Panc1 (cell line): Measurements from ENCODE around the gene CYSTM1.

ENCODE experiments used
- POLR2AphosphoS5 ChIP-seq: IDR thresholded peaks from 2 replicates; pipeline ENCODE4 v1.6.1; 2012; ENCODE audit warnings: mild to moderate bottlenecking, low read depth, low read length, moderate library complexity
- TCF7L2 ChIP-seq: IDR thresholded peaks from 2 replicates; pipeline ENCODE4 v1.6.1; 2011; ENCODE audit warnings: mild to moderate bottlenecking, low read depth, low read length, inconsistent platforms
- TF ChIP-seq, protein P1 (sequence below): fragments of 450-650 bp; IDR thresholded peaks from 2 replicates; pipeline ENCODE4 v1.5.1; 2017; ENCODE audit warnings: mild to moderate bottlenecking
- TF ChIP-seq, protein P2 (sequence below), 2 experiments: IDR thresholded peaks; 2 replicates each; pipeline ENCODE4 v1.6.1; 2011 to 2012; ENCODE audit warnings: low read depth in 2 of 2, control low read depth in 1 of 2, low read length in 1 of 2, mild to moderate bottlenecking in 1 of 2, moderate library complexity in 1 of 2; ENCODE audit not compliant: insufficient read depth in 1 of 2

DNA sequence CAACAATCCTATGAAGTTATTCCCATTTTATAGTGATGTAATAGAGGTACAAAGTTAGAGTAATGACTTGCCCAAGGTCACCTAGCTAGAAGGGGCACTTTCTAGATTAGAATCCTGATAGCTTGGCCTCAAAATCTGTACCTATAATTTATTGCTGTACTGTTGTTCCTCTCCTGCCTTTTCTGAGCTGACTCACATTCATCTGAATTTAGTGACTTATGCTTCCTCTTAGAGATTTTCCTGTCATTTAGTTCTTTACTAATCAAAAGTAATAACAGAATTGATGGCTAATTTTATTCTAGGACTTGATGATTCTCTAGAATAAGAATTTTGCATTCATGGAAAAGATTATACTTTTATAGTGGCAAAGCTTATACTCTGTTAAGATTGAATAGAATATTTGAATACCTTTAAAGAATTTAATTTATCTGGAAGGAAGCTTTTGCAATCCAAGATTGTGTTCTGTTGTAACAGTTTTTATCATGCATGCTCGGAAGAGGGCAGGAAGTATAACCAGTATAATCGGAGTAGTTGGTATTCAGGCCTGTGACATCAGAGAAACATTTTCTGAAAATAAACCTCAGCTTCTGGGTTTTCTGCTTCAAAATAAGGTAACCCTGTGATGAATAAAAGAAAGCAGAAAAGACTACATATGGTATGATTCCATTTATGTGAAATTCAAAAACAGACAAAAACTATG lies 21.3 kb downstream of the CYSTM1 start:
- TF ChIP-seq, protein P1, sequence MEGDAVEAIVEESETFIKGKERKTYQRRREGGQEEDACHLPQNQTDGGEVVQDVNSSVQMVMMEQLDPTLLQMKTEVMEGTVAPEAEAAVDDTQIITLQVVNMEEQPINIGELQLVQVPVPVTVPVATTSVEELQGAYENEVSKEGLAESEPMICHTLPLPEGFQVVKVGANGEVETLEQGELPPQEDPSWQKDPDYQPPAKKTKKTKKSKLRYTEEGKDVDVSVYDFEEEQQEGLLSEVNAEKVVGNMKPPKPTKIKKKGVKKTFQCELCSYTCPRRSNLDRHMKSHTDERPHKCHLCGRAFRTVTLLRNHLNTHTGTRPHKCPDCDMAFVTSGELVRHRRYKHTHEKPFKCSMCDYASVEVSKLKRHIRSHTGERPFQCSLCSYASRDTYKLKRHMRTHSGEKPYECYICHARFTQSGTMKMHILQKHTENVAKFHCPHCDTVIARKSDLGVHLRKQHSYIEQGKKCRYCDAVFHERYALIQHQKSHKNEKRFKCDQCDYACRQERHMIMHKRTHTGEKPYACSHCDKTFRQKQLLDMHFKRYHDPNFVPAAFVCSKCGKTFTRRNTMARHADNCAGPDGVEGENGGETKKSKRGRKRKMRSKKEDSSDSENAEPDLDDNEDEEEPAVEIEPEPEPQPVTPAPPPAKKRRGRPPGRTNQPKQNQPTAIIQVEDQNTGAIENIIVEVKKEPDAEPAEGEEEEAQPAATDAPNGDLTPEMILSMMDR = no peak
- TF ChIP-seq POLR2AphosphoS5 (no peak), TCF7L2 (no peak)
- TF ChIP-seq, protein P2, sequence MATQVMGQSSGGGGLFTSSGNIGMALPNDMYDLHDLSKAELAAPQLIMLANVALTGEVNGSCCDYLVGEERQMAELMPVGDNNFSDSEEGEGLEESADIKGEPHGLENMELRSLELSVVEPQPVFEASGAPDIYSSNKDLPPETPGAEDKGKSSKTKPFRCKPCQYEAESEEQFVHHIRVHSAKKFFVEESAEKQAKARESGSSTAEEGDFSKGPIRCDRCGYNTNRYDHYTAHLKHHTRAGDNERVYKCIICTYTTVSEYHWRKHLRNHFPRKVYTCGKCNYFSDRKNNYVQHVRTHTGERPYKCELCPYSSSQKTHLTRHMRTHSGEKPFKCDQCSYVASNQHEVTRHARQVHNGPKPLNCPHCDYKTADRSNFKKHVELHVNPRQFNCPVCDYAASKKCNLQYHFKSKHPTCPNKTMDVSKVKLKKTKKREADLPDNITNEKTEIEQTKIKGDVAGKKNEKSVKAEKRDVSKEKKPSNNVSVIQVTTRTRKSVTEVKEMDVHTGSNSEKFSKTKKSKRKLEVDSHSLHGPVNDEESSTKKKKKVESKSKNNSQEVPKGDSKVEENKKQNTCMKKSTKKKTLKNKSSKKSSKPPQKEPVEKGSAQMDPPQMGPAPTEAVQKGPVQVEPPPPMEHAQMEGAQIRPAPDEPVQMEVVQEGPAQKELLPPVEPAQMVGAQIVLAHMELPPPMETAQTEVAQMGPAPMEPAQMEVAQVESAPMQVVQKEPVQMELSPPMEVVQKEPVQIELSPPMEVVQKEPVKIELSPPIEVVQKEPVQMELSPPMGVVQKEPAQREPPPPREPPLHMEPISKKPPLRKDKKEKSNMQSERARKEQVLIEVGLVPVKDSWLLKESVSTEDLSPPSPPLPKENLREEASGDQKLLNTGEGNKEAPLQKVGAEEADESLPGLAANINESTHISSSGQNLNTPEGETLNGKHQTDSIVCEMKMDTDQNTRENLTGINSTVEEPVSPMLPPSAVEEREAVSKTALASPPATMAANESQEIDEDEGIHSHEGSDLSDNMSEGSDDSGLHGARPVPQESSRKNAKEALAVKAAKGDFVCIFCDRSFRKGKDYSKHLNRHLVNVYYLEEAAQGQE (IDR thresholded peaks at IDR 0.05; ENCODE audit: insufficient read depth in 1 of 2, low read depth in 2 of 2, low read length in 1 of 2) = no peak
